Medulla oblongata (tissue), 1 donor: Measurements from ENCODE around the gene CENPU.
A peak's percentile ranks its signal among the peaks of the same experiment; 100 is the strongest.
"Not testable (repeated sequence)": the region's sequence is repeated elsewhere in the genome, so short reads cannot be mapped to it uniquely, and the experiment has no call there.

Experiments used
- DNase-seq: peaks from one replicate; pipeline ENCODE4 v3.0.0-alpha.2; 2015; ENCODE audit errors: extremely low spot score

Gene CENPU, protein sequence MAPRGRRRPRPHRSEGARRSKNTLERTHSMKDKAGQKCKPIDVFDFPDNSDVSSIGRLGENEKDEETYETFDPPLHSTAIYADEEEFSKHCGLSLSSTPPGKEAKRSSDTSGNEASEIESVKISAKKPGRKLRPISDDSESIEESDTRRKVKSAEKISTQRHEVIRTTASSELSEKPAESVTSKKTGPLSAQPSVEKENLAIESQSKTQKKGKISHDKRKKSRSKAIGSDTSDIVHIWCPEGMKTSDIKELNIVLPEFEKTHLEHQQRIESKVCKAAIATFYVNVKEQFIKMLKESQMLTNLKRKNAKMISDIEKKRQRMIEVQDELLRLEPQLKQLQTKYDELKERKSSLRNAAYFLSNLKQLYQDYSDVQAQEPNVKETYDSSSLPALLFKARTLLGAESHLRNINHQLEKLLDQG

GRCh38 chr4:184733654-184734524 lies at the start of gene CENPU:
TSS of gene CENPU (minus strand) at chr4:184734096. CDS start at chr4:184734062, 34 bp downstream.
- peak; percentile 97 for DNase-seq

DNA sequence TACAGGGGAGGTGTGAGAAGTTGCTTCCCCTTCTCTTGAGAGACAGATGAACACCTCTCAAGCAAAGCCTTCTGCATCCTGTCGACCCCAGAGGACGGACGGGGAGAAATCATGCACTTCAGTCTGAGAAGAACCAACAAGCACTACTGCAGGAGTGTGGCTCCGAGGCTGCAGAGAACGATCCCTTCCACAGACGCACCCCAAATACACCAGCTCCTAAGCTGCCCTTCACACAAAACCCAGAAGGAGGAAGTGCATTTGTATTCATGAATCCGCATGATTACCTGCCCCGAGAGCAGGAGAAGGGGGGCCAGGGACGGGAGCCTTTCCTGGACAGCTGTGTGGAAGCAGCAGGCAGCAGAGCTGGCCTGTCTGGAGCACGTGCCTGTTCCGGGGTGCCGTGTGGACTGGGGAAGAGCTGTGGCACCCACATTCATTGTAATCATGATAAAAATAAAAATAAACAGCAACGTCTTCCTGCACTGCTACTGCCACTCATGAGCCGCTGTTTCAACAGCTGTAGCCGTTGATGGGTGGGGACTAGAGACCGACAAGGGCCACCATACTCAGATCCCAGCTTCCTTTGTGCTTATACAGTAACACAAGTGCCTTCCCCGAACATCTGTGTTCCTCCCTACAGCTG lies 49.0 kb upstream of the CENPU start:
- DNase-seq: peak; percentile 37

DNA sequence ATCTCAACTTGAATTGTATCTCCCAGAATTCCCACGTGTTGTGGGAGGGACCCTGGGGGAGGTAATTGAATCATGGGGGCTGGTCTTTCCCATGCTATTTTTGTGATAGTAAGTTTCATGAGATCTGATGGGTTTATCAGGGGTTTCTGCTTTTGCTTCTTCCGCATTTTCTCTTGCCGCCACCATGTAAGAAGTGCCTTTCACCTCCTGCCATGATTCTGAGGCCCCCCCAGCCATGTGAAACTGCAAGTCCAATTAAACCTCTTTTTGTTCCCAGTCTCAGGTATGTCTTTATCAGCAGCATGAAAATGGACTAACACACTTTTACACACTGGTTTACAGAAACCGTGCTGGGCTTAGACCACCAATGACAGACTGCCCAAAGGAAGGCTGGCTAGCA lies 45.3 kb upstream of the CENPU start:
- DNase-seq: not testable (repeated sequence)

GRCh38 chr4:184778325-184778724 lies 44.4 kb upstream of the CENPU start:
- no peak for DNase-seq

GRCh38 chr4:184776821-184777220 lies 42.9 kb upstream of the CENPU start:
- DNase-seq: no peak

DNA sequence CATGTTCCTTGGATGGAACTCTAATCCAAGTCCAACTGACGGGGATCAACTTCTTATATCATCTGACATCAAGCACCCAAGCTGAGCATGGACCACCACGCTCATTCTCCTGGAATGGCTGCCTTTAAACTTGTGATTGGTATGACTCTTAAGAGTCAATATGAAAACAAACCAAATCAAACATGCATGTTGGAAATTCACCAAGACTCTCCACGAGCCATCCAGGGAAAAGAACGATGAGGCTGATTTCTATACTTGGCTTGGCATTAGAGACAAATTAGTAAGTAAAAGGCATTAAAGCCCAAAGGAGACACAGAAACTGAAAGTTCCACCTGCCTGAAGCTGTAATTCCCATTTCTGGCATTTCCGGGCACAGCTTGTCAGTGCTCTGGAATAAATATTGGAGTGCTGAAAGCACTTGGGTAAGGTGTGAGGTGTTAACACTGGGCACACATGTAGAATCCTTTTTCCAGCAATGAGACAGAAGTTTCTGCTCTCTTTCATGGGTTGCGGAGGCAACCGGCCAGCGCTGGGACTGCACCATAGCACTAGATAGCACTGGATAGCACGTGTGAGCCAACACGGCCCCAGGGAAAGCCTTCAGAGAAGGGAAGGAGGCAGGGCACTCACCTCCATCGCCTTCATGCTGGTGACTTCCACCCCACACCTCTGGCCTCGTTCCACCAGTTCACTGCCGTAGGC lies 42.1 kb upstream of the CENPU start:
- DNase-seq: no peak

- DNase-seq: no peak
Measured at GRCh38 chr4:184774152-184774551, 40.3 kb upstream of the CENPU start.

GRCh38 chr4:184771416-184771815 lies 37.5 kb upstream of the CENPU start:
- no peak for DNase-seq

DNA sequence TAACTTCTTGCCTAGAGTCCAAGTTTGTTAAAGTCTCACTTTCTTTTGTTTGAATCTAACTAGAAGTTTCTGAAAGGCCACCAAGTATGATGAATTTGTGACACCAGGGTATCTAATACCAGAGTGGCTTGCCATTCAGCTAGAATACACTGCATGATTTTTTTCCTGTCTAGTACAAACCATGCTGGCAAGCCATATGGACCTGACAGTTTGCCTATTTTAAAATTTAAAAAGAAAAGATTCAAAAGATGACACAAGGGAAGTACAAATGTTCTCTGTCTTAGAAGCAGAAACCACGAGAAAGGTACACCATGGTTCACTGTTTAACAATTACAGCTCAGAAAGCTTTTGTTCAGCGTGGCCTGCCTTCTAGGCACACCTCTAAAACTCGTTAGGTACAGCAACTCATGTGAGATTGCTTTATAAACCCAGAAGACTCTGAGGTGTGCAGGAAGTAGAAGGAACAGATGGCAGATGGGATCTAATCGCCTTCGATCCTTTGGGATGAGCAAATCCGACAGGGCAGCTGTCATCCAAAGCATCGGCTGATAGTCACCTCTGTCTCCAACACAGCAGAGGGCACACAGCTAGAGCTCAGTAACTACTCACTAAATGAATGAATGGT lies 35.4 kb upstream of the CENPU start:
- DNase-seq: no peak

- DNase-seq: no peak
Measured at GRCh38 chr4:184768296-184768695, 34.4 kb upstream of the CENPU start.

GRCh38 chr4:184766446-184766845 lies 32.5 kb upstream of the CENPU start:
- DNase-seq: no peak

DNA sequence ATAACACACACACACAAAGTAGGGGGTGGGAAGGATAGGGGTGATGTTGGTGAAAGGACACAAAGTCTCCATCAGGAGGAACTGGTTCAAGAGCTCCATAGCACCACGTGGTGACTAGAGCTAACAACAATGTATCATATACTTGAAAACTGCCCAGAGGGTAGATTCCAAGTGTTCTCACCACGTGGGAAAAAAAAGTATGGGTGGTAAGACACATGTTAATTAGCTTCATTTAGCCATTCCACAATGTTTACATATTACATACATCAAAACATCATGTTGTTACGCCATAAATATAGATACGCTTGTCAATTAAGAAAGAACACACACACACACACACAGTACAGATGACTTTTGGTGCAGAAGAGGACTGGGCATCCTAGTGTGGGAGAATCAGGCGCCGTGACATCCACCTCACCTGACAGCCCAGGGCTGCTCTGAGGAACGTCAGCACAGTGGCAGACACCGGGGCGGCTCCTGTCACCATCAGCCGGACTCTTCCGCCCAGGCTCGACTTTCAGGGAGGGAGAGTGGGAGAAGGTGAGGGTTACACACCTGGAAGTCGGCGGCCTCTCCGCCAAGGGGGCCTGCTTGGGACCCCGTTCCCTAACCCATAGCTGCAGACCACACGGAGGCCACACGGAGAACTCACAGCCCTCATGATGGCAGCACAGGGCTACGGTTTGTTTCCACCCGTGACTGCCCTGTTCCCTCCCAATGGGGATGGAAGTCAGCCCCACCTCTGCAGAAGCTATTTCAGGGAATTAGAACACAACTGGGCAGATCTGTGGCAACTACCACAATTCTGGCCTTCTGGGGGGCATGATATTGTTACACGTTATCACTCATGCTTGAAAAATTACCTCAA lies 31.8 kb upstream of the CENPU start:
- no peak for DNase-seq

DNA sequence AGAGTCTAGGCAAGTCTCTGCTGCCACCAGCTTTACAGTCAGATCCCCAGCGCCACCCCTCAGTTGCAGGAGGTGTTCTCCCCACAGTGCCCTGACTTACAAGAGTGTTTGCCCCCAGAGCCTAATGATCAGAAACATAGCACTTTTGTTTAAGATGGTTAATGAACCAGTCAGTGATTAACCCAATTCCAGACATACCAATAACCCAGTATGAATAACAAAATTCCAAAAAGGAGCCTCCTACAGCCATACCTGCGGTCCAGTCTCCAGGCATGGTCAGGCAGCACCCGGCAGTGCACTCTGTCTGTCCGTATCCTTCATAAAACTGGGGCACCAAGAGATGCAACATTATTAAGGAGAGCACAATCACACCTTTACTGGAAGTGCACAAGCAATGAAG lies 30.7 kb upstream of the CENPU start:
- DNase-seq: no peak

DNA sequence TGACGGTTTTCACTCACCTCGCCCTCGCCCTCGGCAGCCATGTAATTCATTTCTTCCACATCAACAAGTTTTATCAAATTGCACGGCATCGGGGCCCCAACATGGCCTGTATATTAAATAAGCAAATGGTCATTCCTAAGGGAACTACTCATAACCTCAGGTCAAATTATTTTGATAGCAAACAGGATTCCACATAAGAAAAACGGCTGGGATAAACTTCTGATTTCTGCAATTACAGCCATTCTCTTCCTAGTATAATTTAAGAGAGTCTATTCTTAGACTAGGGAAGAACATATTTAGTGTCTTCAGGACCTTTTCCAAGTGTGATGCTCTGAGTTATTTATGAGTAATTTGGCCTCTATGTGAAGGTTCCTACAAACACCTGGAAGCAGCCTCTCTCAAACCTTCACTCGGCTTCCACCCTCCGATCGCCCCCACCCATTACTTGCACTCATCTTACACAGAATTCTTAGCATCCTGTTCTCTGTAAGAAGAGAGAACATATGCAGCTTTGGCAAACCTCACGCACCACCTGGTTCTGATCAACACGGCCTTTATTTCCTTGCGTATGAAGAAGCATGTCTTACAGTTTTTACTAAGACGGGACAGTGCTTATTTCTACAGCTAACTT lies 29.4 kb upstream of the CENPU start:
- DNase-seq: no peak

GRCh38 chr4:184762100-184762499 lies 28.2 kb upstream of the CENPU start:
- no peak for DNase-seq

- no peak for DNase-seq
Measured at GRCh38 chr4:184760681-184761080, 26.8 kb upstream of the CENPU start.

DNA sequence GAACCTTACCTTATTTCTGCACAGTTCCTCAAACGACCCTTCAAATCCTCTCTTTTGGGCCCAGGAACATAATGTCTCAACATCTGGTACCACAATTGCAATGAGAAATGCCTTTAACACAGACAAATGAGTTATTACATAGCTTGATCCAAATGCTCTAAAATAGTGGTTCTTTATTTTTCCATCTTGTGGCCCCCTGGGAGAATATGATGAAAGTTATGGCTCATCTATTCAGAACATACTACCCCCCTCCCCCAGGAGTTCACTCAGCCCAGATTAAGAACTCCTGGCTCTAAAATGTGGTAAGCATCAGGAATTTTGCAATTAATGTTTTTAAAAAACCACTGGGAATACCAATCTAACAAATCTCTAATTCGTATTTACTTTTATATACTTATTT lies 23.9 kb upstream of the CENPU start:
- no peak for DNase-seq

DNA sequence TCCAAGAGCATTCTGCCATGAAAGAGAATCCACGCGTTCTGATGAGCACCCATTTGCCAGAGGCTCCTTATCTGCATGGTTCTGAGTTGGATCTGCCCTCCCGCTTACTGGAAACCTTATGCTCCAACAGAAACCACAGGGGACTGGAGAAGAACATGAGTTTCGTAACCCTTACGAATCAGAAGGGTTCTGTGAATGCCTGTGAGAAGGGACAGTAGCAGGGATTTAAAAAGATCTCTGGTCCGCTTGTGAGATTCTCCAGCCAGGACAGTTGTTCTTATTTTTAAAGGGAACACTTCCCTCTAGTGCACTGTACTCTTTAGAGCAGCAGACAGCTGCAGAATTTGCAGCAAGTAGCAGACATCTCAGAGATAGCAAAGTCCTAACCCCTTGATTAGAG lies 22.5 kb upstream of the CENPU start:
- no peak for DNase-seq

DNA sequence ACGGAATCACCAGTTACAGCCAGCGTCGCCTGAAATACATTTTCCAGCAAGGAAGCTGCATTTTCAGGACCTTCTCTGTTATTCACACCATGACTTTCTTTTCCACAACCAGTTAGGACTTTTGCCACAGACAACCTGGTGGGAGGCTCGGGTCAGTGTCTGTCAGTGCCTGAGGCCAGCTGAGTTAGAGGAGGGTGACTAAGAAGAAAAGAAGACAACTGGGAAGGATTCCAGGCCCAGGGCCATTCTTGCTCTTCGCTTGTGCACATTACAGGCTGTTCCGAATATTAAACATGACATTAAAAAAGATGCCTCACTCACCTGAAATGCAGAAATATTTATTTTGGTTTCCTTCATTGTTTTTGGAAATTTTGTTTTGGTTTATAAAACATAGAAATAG lies 21.4 kb upstream of the CENPU start:
- DNase-seq: no peak
